Measurements from ENCODE around the gene CTSD.

DNA sequence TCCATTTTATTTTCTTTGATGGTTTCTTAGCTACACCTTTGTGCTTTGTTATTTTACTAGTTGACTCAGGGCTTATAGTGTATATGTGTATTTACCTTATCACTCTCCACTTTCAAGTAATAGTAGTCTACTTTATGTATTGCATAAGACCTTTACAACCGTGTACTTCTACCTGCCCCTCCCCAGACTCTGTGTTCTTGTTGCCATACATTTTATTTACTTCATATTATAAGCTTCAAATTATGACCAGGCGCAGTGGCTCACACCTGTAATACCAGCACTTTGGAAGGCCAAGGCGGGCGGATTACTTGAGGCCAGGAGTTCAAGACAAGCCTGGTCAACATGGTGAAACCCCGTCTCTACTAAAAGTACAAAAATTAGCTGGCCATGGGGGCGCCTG is 28.2 kb upstream of the CTSD start:
- TF ChIP-seq, protein P1, sequence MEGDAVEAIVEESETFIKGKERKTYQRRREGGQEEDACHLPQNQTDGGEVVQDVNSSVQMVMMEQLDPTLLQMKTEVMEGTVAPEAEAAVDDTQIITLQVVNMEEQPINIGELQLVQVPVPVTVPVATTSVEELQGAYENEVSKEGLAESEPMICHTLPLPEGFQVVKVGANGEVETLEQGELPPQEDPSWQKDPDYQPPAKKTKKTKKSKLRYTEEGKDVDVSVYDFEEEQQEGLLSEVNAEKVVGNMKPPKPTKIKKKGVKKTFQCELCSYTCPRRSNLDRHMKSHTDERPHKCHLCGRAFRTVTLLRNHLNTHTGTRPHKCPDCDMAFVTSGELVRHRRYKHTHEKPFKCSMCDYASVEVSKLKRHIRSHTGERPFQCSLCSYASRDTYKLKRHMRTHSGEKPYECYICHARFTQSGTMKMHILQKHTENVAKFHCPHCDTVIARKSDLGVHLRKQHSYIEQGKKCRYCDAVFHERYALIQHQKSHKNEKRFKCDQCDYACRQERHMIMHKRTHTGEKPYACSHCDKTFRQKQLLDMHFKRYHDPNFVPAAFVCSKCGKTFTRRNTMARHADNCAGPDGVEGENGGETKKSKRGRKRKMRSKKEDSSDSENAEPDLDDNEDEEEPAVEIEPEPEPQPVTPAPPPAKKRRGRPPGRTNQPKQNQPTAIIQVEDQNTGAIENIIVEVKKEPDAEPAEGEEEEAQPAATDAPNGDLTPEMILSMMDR (IDR thresholded peaks at IDR 0.05; ENCODE audit: control extremely low read depth in 1 of 3, insufficient read depth in 1 of 3, low read depth in 1 of 3, low read length in 3 of 3), result no peak
- TF ChIP-seq POLR2AphosphoS5 (IDR thresholded peaks at IDR 0.05; ENCODE audit: low read depth, low read length) (no peak), CEBPB (IDR thresholded peaks at IDR 0.05; ENCODE audit: low read depth, low read length) (no peak)
- TF ChIP-seq, protein P2, sequence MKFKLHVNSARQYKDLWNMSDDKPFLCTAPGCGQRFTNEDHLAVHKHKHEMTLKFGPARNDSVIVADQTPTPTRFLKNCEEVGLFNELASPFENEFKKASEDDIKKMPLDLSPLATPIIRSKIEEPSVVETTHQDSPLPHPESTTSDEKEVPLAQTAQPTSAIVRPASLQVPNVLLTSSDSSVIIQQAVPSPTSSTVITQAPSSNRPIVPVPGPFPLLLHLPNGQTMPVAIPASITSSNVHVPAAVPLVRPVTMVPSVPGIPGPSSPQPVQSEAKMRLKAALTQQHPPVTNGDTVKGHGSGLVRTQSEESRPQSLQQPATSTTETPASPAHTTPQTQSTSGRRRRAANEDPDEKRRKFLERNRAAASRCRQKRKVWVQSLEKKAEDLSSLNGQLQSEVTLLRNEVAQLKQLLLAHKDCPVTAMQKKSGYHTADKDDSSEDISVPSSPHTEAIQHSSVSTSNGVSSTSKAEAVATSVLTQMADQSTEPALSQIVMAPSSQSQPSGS (IDR thresholded peaks at IDR 0.05; ENCODE audit: low read length), result no peak
